GM21576 (cell line): ENCODE data around the gene BDH1.
"Not testable (repeated sequence)": the region's sequence is repeated elsewhere in the genome, so short reads cannot be mapped to it uniquely, and the experiment has no call there.

Source experiments
- ATAC-seq: cut with Tn5 transposase; IDR thresholded peaks from one replicate; pipeline ENCODE4 v1.9.1; 2021; ENCODE audit warnings: mild to moderate bottlenecking, moderate library complexity; ENCODE audit not compliant: unreplicated experiment

BDH1 gene

GRCh38 chr3:197521277-197522182 lies 34.2 kb downstream of the BDH1 start:
- ATAC-seq, result no peak

GRCh38 chr3:197520311-197521276 lies 35.2 kb downstream of the BDH1 start:
- no peak for ATAC-seq

GRCh38 chr3:197519801-197520211 lies 36.0 kb downstream of the BDH1 start:
- ATAC-seq, result no peak

DNA sequence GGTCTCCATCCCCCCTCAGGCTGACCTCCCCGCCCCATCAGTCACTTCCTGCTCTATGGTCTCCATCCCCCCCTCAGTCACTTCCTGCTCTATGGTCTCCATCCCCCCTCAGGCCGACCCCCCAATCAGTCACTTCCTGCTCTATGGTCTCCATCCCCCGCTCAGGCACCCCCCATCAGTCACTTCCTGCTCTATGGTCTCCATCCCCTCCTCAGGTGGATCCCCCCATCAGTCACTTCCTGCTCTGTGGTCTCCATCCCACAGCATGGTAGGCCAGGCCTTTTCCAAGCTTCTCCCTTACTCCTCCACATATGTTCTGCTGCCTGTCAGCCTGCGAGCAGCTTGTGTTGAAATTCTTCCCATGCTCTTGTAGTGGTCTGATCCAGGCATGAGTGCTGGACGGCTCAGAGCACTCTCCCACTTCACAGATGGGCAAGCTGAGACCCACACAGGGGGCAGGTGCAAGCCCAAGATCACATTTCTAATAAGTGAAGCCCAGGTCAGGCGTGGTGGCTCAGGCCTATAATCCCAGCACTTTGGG lies 36.8 kb downstream of the BDH1 start:
- no peak for ATAC-seq

DNA sequence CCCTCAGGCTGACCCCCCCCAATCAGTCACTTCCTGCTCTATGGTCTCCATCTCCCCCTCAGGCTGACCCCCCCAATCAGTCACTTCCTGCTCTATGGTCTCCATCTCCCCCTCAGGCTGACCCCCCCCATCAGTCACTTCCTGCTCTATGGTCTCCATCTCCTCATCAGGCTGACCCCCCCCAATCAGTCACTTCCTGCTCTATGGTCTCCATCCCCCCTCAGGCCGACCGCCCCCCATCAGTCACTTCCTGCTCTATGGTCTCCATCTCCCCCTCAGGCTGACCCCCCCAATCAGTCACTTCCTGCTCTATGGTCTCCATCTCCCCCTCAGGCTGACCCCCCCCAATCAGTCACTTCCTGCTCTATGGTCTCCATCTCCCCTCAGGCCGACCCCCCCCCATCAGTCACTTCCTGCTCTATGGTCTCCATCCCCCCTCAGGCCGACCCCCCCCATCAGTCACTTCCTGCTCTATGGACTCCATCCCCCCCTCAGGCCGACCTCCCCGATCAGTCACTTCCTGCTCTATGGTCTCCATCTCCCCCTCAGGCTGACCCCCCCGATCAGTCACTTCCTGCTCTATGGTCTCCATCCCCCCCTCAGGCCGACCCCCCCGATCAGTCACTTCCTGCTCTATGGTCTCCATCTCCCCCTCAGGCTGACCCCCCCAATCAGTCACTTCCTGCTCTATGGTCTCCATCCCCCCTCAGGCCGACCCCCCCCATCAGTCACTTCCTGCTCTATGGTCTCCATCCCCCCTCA lies 37.7 kb downstream of the BDH1 start:
- not testable (repeated sequence) for ATAC-seq

DNA sequence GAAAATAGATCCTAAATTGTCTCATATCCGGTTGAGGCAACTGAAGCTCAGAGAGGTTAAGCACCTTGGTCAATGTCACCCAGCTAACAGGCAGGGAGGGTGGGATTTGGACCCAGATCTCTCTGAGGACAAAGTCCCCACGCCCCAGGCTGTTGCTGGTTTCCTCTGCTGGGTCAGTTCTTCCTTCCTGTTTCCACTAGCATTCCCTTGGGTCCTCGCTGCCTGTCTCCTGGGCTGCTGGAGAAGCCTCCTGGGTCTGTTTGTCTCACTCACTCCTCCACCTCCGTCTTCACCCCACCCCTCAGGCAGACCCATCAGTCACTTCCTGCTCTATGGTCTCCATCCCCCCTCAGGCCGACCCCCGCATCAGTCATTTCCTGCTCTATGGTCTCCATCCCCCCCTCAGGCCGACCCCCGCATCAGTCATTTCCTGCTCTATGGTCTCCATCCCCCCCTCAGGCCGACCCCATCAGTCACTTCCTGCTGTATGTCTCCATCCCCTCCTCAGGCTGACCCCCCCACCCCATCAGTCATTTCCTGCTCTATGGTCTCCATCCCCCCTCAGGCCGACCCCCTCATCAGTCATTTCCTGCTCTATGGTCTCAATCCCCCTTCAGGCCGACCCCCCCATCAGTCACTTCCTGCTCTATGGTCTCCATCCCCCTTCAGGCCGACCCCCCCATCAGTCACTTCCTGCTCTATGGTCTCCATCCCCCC lies 38.7 kb downstream of the BDH1 start:
- ATAC-seq, result not testable (repeated sequence)

DNA sequence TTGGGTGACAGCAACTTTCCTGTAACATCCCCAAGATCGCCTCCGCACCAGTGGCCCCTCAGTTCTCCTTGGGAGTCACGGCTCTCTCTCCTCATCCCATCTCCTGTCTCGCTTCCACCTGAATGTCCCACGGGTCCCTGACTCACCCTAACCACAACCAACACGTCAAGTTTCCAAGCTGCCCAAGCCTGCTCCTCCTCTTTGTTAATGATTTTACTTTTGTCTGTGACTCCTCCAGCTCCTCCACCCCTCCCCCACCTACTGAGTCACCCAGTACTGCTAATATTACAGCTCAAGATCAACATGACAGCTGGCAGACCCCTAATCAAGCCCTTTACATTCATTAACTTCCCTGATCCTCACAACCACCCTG lies 39.3 kb downstream of the BDH1 start:
- ATAC-seq, result no peak

DNA sequence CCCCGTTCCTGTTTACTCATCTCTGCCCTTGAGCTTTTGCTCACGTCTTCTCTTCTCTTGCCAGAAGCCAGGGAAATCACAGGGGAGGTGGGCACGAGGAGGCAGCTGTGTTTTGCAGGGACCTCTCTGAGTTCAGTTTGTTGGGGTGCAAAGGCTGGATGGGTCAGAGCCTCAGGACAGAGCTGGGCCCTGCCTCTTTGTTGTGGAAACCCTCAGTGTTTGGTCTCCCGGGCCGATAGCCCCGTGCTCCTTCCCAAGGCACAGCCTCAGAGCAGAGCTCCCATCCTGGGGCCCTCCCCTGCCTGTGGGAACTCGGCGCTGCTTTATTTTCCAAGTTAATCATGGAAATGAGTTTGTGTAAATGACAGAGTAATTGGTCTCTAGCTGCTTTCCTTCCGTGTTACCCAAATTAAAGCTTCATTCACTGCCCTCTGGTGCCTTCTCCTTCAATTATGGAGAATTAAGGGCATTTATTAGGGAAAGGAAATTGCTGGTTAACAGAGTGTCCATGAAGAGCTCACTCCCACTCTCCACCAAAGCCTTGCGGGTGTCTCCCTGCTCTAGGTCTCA lies 40.9 kb downstream of the BDH1 start:
- ATAC-seq, result no peak

GRCh38 chr3:197513953-197514785 lies 41.6 kb downstream of the BDH1 start:
- no peak for ATAC-seq

DNA sequence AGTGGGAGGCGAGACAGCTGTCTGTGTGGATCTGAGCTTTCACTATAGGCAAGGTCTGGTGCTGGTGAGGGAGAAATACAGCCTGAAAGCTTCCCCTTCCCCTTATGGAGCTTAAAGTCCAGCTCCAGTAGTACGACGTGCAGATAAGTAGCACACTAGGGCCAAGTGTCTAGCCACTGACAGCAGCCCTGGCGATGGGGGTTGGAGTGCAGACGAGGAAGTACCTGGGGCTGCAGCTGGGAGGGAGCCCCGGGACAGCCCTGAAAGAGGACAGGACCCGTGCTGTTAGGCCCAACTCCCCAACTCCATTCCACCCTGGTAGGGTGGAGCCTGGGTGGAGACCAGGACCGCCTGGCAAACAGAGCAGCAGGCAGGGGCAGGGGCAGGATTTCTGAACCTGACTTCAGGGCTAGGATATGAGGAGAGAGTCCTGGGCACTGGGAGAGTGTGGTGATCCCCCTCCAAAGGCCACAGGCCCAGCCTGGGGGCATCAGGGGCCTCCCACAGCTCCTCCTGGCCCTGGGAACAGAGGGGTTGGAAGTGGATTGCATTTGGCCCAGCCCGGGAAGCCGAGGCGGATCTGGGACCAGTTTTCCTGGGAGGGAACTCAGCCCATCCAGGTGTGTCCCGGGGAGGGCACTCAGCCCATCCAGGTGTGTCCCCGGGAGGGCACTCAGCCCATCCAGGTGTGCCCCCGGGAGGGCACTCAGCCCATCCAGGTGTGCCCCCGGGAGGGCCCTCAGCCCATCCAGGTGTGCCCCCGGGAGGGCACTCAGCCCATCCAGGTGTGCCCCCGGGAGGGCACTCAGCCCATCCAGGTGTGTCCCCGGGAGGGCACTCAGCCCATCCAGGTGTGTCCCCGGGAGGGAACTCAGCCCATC lies 42.8 kb downstream of the BDH1 start:
- no peak for ATAC-seq

GRCh38 chr3:197511853-197512635 lies 43.7 kb downstream of the BDH1 start:
- no peak for ATAC-seq

- ATAC-seq, result no peak
These were observed 44.6 kb downstream of the BDH1 start for GRCh38 chr3:197511130-197511529.

DNA sequence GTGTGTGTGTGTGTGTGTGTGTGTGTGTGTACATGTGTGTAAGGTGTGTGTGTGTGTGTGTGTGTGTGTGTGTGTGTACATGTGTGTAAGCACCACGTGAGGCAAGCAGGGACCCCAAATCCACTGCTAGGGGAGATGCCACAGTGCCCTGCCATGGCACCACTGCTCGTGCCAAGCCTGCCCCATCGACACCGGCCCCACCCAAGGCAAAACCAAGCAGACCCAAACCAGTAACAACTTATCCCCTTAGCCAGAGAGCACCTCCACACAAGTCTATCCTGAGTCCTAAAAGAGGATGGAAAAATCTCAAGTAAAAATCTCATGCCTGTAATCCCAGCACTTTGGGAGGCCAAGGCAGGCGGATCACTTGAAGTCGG lies 45.1 kb downstream of the BDH1 start:
- no peak for ATAC-seq

GRCh38 chr3:197508924-197509775 lies 46.6 kb downstream of the BDH1 start:
- no peak for ATAC-seq

DNA sequence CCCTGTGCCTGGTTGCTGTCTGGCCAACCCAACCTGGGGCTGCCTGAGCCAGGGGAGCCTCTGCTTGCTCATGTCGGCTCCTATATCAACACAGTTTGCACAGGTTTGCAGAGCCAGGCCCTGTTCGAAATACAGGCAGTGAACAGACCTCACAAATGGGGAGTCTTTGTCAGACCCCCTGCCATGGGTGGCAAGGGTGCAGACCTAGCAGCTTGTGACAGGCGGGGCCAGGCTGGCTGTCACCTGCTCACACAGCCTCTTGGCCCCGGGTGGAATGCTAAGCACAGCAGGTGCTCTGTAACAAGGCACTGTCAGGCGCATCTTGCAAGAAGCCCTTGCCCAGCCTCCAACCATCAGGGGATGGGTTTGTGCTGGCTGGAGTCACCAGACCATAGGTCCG lies 47.3 kb downstream of the BDH1 start:
- ATAC-seq, result no peak

DNA sequence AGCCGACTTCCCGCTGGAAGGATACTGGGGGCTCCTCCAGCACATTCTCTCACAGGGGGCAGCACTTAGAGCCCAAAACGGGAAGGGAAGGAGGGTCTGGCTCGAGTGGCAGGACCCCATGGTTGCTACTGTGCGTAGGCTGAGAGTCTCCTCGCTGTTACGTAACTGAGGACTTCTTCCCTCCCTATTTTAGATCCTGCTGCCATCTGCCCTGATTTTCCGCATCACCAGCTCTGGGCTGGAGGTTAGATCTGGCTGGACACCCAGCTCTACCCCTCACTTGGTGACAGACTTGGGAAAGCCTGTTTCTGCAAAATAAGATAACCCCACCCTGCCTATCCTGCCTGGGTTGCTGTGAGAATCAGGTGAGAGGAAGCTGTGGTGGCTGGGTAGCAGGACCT lies 47.7 kb downstream of the BDH1 start:
- no peak for ATAC-seq
